ENCODE measurements around the gene PKNOX2.

Gene PKNOX2, protein sequence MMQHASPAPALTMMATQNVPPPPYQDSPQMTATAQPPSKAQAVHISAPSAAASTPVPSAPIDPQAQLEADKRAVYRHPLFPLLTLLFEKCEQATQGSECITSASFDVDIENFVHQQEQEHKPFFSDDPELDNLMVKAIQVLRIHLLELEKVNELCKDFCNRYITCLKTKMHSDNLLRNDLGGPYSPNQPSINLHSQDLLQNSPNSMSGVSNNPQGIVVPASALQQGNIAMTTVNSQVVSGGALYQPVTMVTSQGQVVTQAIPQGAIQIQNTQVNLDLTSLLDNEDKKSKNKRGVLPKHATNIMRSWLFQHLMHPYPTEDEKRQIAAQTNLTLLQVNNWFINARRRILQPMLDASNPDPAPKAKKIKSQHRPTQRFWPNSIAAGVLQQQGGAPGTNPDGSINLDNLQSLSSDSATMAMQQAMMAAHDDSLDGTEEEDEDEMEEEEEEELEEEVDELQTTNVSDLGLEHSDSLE

DNA sequence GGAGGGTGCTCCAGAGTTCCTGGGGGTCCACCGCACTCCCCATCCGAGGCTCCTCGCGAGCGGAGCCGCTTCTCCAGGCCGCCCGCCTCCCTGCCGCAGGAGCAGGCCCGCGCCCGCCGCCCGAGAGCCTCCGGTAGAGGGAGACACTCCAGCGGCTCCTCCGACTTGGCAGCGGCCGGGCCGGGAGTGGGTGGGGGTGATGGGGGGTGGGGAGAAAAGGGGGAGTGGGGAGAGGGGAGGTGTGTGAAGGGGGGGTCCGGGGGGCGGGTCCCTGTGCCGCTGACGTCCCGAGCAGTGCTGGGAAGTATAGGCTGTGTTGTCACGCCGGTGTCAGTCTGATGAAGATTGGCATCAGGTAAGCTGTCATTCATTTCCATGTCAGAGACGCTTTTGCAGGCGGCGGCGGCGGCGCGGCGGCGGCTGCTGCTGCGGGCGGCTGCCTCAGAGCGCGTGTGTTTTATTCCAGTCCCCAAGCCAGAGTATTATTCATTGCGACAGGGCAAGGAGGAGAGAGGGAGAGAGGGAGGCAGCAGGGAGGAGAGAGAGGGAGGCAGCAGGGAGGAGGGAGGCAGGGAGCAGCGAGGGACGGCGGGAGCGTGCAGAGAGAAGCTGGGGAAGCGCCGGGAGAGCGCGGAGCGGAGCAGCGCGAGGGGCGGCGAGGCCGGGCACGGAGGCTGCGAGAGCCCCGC, at the start of gene PKNOX2:
PKNOX2 (plus strand) TSS at position 330 of the 689 bp plus-strand sequence. CDS start 186,555 bp downstream, outside the sequence.
- TF ChIP-seq, protein P1, sequence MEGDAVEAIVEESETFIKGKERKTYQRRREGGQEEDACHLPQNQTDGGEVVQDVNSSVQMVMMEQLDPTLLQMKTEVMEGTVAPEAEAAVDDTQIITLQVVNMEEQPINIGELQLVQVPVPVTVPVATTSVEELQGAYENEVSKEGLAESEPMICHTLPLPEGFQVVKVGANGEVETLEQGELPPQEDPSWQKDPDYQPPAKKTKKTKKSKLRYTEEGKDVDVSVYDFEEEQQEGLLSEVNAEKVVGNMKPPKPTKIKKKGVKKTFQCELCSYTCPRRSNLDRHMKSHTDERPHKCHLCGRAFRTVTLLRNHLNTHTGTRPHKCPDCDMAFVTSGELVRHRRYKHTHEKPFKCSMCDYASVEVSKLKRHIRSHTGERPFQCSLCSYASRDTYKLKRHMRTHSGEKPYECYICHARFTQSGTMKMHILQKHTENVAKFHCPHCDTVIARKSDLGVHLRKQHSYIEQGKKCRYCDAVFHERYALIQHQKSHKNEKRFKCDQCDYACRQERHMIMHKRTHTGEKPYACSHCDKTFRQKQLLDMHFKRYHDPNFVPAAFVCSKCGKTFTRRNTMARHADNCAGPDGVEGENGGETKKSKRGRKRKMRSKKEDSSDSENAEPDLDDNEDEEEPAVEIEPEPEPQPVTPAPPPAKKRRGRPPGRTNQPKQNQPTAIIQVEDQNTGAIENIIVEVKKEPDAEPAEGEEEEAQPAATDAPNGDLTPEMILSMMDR (IDR thresholded peaks at IDR 0.05; ENCODE audit: insufficient read depth, low read length, missing control alignments) = peak; percentile 89
- DNase-seq (ENCODE audit: low read depth, low spot score) = no peak
- POLR2A ChIA-PET = no interaction called here
- CTCF ChIA-PET = interaction anchor here (0.8 to 8.2 kb wide), 9 partner anchors 24 to 269 kb away, joined by 3 to 94 read pairs (median 4); no protein-coding TSS in a partner anchor
- peak within 1 kb of the TSS; percentile 57 for H3K4me3 ChIP-seq (ENCODE audit: low read depth, low read length)

DNA sequence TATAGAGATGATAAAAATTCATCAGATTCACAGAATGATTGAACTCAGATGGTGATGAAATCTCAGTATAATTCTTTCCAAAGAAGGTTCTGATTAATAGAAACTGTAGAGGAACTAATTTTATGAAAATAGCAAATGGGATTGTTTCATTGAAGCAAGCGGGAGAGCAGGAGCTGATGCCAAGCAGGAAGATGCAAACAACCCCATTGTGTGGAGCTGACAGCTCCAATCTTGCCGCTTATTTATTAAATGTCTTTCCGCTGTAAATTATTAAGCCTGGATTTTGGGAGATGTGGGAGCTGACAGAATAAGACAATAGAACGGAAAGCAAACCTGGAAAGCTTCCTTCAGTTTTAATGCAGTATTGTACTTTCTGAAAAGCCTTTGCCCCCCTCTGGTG, 47.1 kb upstream of the PKNOX2 start:
- ChIA-PET POLR2A (no interaction called here), CTCF (interaction anchor here (0.9 to 2.8 kb wide), 5 partner anchors 25 to 241 kb away, joined by 3 to 13 read pairs (median 4); partner anchors contain the start of gene PKNOX2)
- no peak overlapping the region for H3K4me3 ChIP-seq (ENCODE audit: low read depth, low read length)
- TF ChIP-seq, protein P1 (IDR thresholded peaks at IDR 0.05; ENCODE audit: insufficient read depth, low read length, missing control alignments) = no peak
- no peak for DNase-seq (ENCODE audit: low read depth, low spot score)

DNA sequence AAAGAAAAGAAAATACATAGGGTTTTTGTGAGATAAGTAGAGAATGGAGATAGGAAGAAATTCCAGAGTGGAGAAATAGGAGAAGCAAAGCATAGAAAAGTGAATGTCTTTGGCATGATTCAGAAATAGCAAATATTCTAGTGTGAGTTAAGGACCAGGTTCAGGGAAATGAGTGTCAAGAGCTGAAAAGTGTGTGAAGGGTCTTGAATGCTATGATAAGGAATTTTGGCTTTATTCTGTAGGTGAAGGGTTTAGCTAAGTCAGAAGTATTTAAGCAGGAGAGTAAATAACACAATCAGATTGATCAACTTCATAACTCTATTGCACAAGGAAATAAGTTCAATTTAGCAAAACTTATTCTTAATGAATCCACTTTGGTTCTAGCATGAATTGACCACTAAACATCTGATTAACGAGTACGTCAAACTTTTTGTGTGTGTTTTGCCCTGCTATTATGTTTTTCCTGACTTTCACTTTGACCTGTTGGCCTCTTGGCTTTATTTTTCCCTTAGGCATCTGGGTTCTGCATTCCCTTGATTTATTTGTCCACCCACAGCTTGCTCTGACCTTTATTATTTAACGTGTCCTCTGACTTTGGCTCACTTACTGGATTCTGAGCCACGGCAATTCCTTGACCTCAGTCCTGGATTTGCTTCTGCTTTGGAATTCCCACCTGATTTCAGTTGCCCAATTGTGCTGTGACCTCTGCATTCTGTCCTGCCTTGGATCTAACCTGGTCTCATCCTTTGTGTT, 41.2 kb upstream of the PKNOX2 start:
- TF ChIP-seq, protein P1 (IDR thresholded peaks at IDR 0.05; ENCODE audit: insufficient read depth, low read length, missing control alignments) = no peak
- no peak for DNase-seq (ENCODE audit: low read depth, low spot score)
- ChIA-PET CTCF (interaction anchor here (0.9 to 3.8 kb wide), 13 partner anchors 9 to 300 kb away, joined by 3 to 29 read pairs (median 6); partner anchors contain the start of gene TMEM218), POLR2A (interaction anchor here (1.2 kb wide), 1 partner anchor 12 kb away, joined by 3 read pairs; the partner anchor contains the start of gene TMEM218)
- H3K4me3 ChIP-seq (ENCODE audit: low read depth, low read length) = no peak overlapping the region

DNA sequence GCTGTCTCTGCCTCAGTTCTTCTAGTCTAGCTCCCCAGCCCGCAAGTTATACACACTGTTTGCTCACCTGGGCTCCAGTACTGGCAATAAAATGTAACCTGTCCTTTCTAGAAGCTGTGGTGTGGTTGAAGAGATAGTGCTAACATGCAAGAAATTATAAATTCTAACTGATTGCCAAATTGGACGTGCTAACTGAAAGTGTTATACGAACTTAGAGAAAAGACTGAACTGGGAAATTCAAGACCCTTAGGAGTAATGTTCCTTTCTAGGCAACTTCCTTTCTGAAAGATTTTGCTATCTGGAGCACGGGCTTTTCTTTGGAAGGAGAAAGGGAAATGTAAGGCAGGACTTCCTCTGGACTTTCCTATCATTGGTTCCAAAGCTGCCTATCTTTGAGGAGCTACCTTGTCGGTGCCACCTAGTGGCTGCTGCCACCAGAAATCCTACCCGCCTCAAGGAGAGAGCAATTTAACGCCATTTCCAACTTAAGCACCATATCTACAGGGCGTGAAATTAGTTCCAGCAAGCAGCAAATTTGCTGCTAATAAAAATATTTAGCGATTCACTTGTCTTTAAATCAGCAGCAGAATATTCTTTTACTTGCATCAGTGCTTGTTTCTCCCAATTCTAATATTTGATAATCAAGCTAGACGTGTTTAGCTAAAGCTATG, 40.5 kb upstream of the PKNOX2 start:
- no peak for DNase-seq (ENCODE audit: low read depth, low spot score)
- TF ChIP-seq, protein P1 (IDR thresholded peaks at IDR 0.05; ENCODE audit: insufficient read depth, low read length, missing control alignments) = peak; percentile 41
- no peak overlapping the region for H3K4me3 ChIP-seq (ENCODE audit: low read depth, low read length)
- CTCF ChIA-PET = interaction anchor here (0.8 to 3.8 kb wide), 16 partner anchors 8 to 299 kb away, joined by 3 to 29 read pairs (median 6); partner anchors contain the start of gene TMEM218
- POLR2A ChIA-PET = interaction anchor here (1.2 kb wide), 1 partner anchor 12 kb away, joined by 3 read pairs; the partner anchor contains the start of gene TMEM218

DNA sequence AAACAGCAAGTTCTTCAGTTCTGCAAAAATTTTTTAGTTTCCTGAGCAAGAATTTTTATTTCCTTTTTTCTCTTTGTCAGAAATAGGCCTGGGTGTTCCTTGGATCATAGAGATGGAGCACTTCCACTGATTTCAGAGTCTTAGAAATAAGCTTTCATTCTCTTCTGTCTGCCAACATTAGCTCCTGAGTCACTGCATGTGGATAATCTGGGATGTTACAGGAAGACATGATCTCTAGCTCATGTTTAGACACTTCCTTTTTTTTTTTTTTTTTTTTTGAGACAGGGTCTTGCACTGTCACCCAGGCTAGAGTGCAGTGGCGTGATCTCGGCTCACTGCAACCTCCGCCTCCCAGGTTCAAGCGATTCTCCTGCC, 39.9 kb upstream of the PKNOX2 start:
- DNase-seq (ENCODE audit: low read depth, low spot score) = no peak
- POLR2A ChIA-PET = no interaction called here
- H3K4me3 ChIP-seq (ENCODE audit: low read depth, low read length) = no peak overlapping the region
- TF ChIP-seq, protein P1 (IDR thresholded peaks at IDR 0.05; ENCODE audit: insufficient read depth, low read length, missing control alignments) = no peak
- CTCF ChIA-PET = interaction anchor here (0.8 to 3.8 kb wide), 16 partner anchors 8 to 258 kb away, joined by 3 to 29 read pairs (median 6); partner anchors contain the start of gene TMEM218
